Cortex of kidney (tissue), 1 donor: ENCODE results near the gene SUGP1.

Experiments used
- DNase-seq: peaks from one replicate; lab custom pipeline; 2025; lab: John Stamatoyannopoulos, UW

SUGP1 gene

GRCh38 chr19:19341026-19341425 lies 20.7 kb upstream of the SUGP1 start:
- DNase-seq, result no peak

DNA sequence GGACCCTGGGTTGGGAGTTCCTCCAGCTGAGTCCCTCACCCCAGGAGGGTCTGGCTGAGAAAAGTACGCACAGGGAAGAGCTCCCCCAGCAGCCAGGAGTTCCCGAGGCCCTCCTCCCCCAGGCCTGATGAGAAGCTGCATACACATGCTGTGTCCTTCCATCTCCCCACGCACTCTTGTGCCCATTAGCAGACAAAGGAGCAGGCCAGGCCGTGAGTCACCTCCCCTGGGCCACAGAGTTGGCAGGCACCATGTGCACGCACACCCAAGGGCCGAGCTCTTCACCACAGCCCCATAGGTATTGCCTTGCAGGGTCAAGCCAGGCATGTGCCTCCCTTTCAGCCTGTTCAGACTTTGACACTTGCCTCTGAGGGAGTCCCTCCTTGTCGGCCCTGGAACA lies 17.8 kb upstream of the SUGP1 start:
- DNase-seq, result no peak

- DNase-seq, result no peak
Observed at GRCh38 chr19:19337120-19337519, 16.8 kb upstream of the SUGP1 start.

DNA sequence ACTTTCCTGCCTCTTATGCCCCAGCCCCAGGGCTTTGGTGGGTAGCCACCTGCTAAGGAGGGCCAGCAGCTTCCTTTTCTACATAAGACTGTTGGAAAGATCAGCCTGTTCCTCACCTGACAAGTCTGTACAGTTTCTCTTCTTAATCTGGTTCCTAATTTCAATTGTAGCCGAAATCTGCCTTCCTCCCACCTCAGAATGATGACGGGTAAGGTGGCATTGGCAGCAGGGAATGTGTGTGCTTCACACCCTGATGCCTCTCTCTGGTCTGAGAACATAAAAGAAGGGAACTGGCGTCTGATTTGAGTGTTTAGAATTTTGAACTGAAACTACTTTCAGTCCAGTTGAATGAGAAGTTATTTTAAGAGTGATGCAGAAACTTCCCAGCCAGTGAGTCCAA lies 16.3 kb upstream of the SUGP1 start:
- no peak for DNase-seq

DNA sequence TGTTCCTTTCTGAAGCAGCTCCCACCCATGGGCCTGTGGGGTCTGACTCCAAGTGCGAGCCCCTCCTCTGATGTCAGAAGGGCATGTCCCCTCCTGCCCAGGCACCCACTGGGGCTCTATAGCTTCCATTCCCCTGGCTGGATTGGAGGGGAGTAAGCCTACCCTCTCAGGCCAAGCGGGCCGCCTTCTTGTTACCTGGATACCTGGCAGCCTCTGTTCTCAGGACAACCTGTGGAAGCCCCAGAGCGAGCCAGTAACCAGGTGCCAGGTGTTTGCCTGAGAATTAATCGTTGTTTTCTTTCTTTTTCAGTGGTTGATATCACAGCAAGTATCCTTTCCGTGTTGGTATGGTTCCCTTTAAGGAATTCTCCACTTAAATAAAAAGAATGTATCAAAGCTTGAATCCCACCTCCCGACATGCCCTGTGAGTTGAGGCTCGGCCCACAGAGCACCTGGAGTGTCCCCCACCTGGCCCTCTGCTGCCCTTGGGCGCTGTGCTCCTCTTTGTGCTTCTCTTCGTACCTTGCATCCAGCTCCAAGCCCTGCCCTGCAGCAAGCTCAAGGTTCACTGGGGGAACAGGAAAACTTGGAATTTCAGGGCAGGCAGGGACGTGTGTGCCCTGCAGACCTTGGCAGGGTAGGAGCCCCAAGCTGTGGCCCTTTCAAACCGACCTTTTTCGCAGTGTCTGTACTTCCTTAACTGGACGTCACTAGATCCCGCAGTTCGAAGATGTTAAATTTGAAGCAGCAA lies 15.3 kb upstream of the SUGP1 start:
- no peak for DNase-seq

- DNase-seq, result no peak
Observed at GRCh38 chr19:19334989-19335344, 14.7 kb upstream of the SUGP1 start.

- no peak for DNase-seq
Observed at GRCh38 chr19:19334063-19334988, 14.0 kb upstream of the SUGP1 start.

DNA sequence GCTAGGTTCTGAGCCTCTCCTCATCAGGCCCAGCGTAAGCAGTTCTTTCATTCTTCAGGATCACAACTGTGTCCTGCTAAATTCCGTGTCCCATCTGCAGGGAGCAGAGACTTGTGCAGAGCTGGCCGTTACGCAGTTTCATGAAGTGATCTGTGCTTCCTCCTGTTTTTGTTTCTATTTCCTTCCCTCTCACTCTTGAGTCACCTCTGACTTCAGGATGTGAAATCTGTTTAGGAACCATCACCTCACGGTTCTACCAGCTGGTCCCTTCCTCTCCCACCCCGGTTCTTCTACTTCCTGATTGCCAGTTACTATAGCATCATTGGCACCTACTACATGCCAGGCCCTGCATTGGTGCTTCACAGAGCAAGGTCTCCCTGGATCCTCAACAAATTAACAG lies 8.8 kb upstream of the SUGP1 start:
- DNase-seq, result no peak

- DNase-seq, result no peak
Observed at GRCh38 chr19:19327672-19328071, 7.4 kb upstream of the SUGP1 start.

DNA sequence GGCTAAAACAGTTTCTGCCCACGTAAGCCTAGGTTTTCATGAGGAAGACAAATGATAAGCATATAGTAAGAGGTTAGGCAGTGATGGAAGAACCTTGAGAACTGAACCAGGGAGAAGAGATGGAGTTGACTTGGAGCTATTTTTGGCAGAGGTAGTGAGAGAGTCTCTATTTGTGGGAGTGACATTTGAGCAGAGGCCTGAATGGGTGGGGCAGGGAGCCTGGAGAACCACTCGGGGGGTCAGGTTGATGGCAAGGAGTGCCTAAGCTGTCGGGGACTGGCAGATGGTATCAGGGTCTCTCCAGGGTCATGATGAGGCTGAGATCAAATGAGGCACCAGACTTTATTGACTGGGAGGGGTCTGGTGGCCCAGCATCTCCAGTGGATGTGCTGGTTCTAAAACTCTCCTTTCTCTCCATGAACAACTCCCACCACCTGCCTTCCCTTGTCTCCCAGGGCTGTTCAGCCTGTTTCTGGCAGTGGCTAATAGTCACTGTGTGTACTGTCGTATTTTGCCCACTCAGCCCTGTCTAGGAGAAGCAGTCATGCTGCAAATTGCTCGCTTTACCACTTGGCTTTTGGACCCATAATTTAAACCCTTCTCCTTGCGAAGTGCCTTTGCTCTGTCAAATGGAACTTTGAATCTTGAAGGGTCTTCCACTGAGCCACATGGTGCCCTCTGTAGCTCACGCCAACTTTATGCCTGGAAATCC lies 3.9 kb upstream of the SUGP1 start:
- no peak for DNase-seq

DNA sequence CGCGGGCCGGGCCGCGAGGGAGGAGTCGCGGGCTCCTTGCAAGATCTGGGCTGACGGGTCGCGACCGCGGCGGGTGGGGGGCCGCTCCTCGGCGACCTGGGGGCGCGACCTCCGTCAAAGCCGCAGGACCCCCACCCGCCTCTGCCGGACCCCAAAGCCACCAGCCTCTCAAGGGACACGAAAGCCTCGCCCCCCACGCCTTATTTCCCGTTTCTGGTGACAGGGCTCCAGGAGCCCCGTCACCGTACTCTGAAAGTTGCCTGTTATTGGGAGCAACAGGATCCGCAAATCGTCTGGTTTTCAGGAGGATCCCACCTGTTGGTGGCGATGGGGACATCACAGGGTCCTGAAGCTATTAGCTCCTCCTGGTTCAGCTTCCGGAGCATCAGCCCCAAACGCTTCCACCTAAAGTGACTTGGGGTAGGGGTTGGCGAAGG lies 850 bp upstream of the SUGP1 start:
- DNase-seq, result no peak

- DNase-seq, result no peak
Observed at GRCh38 chr19:19319732-19320360, 463 bp downstream of the SUGP1 start.

DNA sequence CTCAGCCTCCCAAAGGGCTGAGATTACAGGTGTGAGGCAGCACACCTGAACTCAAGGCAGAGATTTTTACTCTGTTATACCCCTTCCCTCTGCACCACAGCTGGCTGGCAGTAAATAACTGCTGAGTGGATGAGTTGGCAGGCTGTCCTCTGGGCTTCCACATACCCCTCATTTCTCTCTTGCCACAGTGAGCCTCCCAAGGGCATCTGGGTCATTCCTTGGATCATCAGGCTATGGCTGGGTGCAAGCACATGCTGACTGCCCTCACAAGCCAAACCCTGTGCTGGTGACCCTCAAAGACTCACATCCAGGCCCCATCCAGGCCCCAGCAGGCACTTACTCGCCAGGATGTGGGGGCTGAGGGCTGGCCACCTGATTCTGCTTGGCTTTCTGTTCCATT lies 4.2 kb downstream of the SUGP1 start:
- DNase-seq, result no peak

GRCh38 chr19:19315444-19315843 lies 4.9 kb downstream of the SUGP1 start:
- DNase-seq, result no peak

DNA sequence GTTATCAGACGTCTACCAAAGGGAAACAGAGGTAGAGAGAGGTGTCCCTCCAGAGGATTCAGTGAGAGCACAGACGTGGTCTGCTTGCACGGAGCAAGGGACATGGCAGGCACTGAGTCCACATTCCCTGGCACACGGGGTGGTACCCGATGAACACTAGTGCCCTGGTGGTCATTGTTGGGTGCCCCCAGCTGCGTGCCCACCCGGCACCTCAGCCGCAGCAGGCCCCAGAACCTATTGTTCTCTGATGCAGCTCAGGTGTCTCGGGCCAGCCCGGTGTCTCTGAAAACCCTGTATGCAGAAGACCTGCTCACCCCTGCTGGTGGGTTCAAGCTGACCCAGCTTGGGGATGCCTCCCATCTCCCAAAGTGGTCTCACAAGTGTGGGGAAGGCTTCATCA lies 11.9 kb downstream of the SUGP1 start:
- no peak for DNase-seq

GRCh38 chr19:19306191-19306590 lies 14.1 kb downstream of the SUGP1 start:
- DNase-seq, result no peak

GRCh38 chr19:19305696-19306095 lies 14.6 kb downstream of the SUGP1 start:
- DNase-seq, result no peak

GRCh38 chr19:19305066-19305465 lies 15.2 kb downstream of the SUGP1 start:
- no peak for DNase-seq

DNA sequence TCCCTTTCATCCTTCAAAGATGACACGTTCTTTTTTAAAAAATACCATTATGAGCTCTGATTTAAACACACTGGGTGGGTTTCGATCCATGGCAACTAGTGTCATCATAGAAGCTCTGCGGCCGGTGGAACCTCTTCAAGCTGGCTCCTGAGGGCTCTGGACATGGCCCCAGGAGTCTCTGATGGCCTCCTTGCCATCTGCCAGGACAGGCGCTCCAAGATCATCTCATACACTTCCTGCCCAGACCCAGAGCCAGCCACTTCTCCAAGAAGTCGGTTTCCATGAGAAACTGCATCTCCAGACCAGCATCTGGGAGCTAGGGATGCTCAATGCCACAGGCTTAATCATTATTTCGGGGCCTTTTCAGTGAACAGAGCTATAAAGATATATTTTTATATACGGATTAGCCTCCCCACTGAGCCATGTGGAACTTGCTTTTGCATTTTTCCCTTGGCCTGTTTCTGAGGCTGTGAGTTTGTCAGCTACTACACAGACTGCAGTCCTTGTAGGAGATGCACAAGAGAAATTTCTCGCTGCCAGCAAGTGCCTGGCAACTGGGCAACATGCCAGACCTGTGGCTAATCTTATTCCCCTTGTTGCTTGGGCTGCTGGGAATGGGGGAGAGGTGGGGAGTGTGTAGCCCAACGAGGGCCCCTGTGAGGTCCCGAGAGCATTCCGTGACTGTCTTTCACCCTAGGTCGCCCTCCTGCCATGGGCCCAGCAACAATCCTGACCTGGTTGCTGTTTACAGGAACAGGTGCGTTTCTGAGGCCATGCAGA lies 15.9 kb downstream of the SUGP1 start:
- DNase-seq, result no peak

GRCh38 chr19:19303411-19303810 lies 16.9 kb downstream of the SUGP1 start:
- DNase-seq, result no peak

GRCh38 chr19:19300613-19301012 lies 19.7 kb downstream of the SUGP1 start:
- no peak for DNase-seq
